Islet of Langerhans (tissue), 1 donor: Measurements from ENCODE around the gene NHERF1.

Experiments
- FAIRE-seq: peaks from one replicate; lab custom pipeline; 2011; peaks lifted over from hg19 to GRCh38; lab: Jason Lieb, UNC

NHERF1 gene

DNA sequence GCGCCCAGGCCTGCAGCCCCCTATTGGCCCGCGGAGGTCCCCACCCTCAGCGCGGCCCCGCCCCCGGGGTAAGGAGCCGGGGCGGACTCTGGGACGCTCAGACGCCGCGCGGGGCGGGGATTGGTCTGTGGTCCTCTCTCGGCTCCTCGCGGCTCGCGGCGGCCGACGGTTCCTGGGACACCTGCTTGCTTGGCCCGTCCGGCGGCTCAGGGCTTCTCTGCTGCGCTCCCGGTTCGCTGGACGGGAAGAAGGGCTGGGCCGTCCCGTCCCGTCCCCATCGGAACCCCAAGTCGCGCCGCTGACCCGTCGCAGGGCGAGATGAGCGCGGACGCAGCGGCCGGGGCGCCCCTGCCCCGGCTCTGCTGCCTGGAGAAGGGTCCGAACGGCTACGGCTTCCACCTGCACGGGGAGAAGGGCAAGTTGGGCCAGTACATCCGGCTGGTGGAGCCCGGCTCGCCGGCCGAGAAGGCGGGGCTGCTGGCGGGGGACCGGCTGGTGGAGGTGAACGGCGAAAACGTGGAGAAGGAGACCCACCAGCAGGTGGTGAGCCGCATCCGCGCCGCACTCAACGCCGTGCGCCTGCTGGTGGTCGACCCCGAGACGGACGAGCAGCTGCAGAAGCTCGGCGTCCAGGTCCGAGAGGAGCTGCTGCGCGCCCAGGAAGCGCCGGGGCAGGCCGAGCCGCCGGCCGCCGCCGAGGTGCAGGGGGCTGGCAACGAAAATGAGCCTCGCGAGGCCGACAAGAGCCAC, at the start of gene NHERF1:
TSS of gene NHERF1 (plus strand) at position 100 of the 750 bp plus-strand sequence. CDS start at position 319, 219 bp downstream.
- no peak for FAIRE-seq

DNA sequence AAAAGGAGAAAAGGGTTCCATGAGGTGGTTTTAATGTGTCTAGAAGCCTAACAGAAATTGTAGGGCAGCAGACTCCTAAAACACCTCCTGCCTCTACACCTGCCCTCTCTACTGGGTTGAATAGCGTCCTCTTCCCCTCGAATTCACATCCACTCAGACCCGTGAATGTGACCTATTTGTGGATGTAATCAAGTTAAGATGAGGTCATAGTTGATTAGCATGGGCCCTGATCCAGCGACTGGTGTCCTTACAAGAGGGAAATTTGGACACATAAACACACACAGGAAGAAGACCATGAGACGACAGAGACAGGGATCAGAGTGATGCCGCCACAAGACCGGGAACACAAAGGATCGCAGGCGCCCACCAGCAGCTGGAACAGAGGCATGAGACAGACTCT, 49.2 kb upstream of the NHERF1 start:
- FAIRE-seq, result no peak

DNA sequence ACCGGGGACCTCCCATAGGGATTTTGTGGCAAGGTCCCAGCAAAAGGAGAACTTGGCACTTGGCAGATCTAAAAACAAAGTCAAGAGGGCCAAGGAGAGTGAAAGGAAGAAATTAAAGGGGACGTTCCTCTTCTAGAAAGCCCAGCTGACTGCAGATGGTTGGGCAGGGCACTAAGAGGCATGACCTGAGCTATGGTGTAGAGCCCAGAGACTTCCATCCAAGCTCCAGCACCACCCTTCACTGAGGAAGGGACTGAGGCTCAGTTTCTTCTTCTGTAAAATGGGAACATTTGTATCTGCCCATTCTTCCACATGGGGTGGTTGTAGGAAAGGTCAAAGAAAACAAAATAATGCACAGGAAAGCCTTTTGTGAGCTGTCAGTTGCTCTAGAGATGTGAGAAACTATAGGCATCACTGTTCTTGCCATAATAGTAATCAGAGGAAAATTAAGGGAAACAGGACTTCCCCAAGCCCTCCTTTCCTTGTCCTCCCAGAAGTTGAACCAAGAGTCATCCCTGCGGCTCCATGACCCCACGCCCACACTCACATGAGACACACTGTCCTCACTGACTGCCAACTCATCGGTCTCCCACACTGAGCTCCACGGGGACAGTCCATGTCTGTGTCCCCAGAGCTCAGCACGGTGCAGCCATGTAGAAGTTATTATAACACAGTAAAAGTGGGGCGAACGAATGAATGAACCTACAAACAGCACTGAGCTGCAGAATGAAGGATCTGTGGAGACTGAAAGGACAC, 46.1 kb upstream of the NHERF1 start:
- no peak for FAIRE-seq

DNA sequence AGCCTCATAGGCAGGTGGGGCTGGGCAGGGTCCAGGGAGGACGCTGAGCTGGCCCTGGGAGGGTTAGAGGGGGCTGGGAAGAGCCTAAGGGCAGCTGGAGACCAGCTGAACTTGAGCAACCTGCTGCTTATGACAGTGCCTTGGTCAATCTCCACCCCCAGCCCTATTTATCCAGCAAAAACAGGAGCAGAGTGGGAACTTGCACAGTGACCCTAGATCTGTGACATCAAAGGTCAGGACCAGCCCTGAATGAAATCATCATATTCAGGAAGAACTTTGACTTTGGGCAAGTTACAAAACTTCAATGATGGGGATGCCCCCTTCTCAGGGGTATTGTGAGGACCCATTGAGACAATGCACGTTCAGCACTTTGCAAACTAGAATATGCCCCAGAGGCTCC, 45.1 kb upstream of the NHERF1 start:
- no peak for FAIRE-seq

DNA sequence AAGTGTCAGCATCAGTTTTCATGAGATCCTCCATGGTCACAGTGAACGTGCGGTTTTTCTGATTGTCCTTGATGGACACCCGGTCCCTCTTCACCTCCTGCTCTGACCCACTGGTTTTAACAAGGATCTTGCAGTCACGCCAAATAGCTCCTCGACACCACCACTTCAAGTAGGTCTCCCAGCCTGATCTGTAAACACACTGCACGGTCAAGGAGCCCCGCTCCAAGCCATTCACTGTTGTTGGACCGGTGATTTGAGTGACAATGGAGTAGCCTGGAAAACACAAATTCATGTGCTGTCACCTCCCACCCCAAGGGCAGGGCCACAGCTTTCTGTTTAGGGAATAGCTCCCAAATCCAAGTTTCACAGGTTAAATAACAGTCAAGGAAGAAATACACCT, 43.9 kb upstream of the NHERF1 start:
- FAIRE-seq, result no peak

DNA sequence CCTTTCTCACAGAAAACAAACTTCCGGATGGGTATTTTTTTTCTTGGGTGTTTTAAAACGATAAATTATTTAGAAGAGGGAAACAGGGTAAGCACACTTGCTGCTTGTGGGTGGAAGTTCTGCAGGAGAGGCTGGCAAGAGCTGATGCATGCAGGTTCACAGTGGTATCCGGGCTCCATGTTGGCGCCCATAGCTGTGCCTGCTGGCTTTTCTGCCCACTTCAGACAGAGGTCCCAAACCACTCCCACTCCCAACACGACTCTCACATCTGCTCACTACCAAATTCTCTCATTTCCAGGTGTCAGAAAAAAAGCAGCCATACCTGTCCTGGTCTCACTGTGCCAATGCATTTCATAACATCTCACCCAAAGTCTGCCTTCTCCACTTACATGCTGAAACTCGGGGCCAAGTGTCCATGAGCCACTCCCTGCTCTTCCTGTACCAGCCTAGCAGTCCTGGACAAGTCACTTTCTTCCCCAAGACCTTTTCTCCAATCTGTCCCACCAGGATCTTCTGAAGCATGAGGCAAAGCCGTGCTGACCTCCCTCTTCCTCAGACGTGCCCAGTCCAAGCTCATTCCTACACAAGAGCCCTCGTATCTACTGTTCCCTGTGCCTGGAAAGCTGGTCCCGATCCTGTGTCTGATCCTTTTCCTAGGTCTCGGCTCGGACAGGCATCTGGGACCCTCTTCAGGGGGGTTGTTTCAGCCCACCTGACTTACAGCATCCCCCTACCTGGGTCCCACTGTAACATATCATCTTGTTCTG, 37.2 kb upstream of the NHERF1 start:
- FAIRE-seq, result no peak

DNA sequence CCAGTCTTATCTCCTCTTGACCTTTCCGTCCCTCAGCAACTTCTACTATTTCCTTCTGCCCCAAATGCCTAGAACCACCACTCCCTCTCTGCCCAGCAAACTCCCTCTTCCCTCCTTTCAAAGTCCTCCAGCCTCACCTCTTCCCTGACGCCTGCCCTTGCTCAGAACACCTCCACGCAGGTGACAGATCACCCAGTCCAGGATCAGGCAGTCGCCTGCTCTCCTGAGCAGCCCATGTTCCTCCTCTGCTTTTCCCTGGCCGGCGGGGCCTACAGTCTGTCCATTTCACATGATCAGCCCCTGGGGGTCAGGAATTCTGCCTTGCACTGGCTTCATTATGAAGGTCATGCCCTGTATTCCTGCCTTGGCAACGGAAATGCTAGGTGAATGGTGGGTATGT, 36.1 kb upstream of the NHERF1 start:
- FAIRE-seq, result no peak

DNA sequence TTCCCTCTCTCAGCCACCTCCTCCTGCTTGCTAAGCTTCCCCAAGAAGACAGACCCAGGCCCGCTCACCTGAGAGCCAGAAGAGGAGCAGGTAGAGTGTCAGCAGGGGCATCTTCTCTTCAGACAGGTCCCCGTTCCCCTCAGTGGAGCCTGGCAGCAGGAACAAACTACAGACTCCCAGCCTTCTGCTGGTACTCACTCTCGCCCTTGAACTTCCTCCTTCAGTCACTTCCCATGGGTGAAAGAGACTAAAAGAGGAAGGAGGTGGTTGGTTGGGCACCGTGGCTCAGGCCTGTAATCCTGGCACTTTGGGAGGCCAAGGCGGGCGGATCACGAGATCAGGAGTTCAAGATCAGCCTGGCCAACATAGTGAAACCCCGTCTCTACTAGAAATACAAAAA, 35.7 kb upstream of the NHERF1 start, which contains the start of gene CD300LF:
TSS of gene CD300LF (minus strand) at position 168 of the 400 bp plus-strand sequence. CDS start at position 111, 57 bp downstream.
- no peak for FAIRE-seq

DNA sequence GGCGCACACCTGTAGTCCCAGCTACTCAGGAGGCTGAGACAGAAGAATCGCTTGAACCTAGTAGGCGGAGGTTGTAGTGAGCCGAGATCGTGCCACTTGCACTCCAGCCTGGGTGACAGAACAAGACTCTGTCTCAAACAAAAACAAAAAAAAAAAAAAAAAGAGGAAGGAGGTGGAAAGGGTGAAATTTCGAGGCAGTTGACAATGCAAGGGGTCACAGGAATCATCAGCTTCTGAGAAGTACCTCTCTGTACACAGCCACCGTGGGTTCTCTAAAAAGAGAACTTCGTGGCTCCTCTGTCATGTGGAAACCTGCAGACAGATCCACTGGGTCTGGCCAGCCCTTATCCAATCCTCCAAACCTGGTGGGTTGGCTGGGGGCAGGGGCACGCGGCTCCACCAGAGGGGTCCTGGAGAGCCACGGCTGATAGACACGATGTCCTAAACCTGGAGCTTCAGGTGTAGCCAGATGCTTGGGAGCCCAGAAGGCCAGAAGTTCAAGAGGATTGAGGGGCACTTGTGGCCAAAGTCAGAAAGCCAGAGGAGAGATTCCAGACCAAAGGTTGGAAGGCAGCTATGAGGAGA, 35.2 kb upstream of the NHERF1 start:
- no peak for FAIRE-seq

DNA sequence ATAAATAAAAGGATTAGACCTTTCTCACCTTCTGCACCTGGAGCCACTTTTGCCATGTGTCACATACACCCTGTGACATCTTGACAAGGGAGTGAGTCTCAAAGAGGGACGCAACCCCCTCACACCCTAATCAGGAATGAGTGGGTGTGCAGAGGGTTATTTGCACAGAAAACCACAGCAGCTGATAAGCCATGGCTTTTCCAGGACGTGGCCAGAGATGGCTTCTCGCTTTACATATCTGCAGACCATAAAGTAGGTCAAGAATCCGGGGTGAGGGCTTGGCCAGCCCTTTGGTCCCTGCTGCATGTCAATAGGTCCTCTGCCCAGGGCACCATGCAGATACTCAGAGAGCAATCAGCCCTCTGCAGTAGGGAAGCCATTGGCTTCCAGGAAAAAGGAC, 33.3 kb upstream of the NHERF1 start:
- FAIRE-seq, result no peak

DNA sequence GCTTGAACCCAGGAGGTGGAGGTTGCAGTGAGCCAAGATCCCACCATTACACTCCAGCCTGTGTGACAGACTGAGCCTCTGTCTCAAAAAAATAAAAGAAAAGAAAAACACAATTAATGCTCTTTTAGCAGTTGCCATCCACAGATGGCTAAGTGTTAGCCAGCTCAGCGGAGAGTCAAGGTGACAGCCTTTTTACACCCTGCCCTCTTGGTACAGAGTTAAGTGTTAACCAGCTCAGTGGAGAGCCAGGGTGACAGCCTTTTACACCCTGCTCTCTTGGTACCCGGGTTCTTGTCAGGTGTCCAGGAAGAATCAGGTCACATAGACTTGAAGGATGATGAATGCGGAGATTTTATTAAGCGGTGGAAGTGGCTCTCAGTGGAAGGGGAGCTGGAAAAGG, 27.9 kb upstream of the NHERF1 start:
- FAIRE-seq, result no peak

DNA sequence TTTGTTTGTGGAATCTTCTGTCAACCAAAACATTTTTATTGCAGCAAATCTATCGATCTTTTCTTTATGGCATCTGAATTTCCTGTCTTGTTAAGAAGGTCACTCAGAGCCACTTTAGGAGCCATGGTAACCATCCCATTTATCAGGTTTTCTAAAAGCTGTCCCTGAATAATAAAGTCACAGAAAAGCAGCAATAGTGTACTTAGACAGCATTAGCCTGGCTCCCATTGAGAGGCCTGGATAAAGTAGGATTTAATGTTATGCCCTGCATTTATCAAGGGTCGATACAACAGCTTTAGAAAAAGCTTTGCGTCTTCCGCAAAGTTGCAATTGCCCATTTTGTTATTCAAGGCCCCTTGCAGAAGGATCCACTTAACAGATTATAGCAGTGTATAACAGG, 25.6 kb upstream of the NHERF1 start:
- no peak for FAIRE-seq

DNA sequence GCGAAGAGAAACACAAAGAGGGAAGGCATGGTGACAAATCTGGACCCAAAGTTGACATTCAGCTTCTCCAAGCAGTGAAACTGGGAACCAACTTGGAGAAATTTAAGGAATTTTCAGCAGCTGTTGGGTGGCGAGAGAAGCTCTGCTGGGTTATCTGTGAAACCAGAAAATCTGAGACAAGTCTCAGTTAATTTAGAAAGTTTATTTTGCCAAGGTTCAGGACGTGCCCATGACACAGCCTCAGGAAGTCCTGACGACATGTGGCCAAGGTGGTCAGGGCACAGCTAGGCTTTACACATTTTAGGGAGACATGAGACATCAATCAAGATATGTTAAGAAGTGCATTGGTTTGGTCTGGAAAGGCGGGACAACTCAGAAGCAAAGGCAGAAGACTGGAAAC, 24.5 kb upstream of the NHERF1 start:
- no peak for FAIRE-seq

DNA sequence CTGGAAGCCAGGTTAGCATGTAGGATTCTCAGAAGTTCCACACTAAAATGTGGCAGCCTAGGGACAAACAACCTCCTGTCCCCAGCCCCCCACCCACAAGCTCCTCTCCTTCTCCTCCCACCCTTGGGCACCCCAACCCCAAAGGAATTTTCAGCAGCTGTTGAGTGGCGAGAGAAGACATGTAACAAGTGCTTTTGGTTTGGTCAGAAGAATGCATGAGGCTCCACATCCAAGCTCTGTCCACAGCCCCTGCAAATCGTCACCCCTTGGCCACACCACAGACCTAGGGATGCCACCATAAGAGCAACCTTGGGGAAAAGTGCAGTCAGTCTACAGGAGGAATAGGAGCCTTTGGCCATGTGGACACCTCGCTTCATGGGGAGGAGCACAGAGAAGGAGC, 23.3 kb upstream of the NHERF1 start:
- no peak for FAIRE-seq

DNA sequence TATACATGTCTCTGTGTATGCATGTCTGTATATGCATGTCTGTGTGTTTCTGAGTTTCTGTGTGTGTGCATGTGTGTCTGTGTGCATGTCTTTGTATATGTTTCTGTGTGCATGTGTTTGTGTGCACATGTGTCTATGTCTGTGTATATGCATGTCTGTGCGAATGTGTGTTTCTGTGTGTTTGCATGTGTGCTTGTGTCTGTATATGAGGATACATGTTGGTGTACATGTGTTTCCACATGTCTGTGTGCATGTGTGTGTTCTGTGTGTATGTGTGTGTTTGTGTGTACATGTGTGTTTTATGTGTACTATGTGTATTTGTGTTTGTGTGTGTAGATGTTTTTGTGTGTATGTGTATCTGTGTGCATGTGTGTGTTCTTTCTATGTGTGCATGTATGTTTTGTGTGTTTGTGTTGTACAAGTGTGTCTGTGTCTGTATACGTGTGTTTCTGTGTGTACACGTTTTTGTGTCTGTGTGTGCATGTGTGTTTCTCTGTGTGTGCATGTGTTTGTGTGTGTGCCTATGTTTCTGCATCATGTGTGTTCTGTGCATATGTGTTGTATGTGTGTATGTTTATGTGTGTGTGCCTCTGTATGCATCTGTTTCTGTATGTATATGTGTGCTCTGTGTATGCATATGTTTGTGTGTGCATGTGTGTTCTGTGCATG, 20.3 kb upstream of the NHERF1 start:
- no peak for FAIRE-seq

DNA sequence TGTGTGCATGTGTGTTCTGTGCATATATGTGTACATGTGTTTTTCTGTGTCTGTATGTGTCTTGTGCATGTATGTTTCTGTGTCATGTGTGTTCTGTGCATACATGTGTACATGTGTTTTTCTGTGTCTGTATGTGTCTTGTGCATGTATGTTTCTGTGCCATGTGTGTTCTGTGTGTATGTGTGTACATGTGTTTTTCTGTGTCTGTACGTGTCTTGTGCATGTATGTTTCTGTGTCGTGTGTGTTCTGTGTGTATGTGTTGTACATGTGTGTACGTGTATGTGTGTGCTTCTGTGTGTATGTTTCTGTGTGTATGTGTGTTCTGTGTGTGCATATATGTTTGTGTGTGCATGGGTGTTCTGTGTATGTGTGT, 19.7 kb upstream of the NHERF1 start:
- FAIRE-seq, result no peak

DNA sequence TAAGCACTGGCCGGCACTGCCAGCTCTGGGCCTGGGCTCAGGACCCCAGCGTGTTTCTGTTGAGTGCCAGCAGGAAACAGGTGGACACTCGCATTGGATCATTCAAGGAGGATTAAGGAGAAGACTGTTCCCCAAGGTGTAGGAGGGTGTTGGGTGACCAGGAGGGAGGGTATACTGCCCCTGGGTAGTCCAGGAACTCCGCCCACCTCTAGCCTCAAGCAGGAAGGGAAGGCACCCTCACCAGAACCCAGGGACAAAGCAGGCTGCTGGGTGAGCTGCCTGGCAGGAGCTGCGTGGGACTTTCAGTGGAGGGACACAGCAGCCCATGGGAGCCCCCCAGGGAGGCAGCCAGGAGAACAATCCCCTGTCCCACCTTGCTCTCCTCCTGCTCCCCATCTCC, 19.1 kb upstream of the NHERF1 start:
- no peak for FAIRE-seq

DNA sequence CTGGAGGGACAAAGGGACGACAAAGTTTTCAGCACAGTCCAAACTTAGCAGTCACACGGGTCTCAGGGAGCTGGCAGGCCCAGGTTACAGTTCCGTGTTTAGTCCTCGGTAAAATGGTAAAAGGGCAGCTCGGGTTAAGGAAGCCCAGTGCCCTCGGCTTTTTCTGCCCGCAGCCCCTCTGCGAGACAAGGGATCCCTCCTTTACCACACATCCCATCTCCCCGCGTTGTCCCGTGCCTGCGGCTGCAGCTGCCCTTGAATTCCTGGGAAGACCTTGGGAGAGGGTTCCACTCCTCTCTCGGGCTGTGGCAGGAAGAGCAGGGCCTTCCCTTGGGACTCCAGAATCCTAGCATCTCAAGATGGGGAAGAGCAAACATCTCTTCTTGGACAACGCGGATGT, 18.6 kb upstream of the NHERF1 start:
- FAIRE-seq, result no peak

DNA sequence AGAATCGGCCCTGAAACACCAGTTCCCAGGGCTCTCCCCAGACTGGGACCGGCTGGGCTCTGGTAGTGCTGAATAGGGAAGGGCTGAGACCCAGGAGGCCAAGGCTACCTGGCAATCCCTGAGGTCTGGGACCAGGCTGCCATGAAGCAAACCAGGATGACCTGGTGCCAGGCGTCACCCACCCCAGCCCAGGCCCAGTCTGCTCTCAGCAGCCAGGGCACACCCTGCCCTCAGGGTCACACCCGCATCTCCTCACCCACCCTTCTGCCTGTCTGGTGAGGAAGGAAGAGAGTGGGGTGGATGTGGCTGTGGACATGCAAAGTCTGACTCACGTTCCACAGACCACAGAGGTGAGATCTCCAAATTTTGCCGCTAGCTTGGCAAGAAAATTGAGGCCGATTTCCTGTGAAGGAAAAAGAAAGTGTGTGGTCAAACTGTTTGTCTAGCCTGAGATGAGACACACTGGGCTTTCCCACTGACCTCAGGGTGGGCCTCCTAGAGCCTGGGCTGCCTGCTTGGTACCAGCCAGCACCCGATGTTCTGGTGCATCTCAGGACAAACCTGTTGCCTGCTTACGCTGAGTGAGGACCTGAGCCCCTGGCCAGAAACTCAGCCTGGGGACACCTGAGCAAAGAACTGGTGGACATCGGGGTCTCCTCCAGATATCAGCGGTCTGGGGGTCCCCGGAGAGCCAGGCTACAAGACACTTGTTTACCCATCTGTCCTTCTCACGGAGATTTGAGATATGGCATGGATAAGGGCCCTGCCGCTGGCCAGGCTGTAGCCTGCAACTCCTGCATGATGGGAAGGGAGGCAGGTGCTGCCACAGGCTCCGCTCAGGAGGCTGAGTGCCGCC, 17.7 kb upstream of the NHERF1 start:
- FAIRE-seq, result no peak

DNA sequence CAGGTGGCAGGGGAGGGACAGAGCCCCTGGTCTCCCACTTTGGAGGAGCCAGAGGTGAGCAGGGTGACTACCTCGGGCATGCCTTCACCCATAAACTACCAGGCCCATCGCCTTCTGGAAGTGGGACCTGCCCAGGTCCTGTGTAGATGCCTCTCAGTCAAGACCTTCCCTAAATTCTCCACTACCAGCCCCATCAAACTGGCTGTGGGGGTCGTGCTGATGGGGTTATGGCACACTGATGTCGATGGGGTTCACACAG, 17.2 kb upstream of the NHERF1 start:
- FAIRE-seq, result no peak

DNA sequence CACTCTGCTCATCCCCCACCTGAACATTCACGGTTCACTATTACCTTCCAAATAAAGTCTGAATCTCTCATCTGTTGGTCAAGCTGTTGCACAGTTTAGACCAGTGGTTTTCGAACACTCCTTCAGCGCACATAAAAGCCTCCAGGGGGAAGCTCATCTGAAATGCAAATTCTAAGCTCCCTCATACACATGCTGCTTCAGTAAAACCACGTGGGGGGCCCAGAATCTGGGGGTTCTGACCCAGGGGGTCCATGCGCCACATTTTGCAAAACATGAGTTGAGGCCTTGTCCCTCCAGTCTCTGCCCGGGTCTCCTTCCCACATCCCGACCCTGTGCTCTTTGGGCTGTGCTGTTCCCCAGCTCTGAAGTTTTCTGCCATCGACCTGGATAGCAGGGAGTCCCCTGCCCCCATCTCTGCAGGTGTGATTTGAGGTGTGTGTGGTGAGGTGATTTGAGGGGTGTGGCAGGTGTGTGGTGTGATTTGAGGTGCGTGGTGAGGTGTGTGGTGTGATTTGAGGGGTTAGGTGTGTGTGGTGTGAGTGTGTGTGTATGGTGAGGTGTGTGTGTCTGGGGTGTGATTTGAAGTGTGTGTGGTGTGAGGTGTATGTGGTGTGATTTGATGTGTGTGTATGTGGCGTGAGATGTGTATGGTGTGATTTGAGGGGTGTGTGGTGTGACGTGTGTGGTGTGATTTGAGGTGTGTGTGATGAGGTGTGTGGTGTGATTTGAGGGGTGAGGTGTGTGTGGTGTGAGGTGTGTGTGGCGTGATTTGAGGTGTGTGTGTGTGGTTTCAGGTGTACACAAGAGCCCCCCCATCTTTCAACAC, 16.2 kb upstream of the NHERF1 start:
- no peak for FAIRE-seq
